GM12878 (cell line): ENCODE data around the gene SLIT1.

Source experiments
- CBX5 ChIP-seq: sonication (generic); IDR thresholded peaks from 2 replicates; pipeline ENCODE4 v1.6.1; 2016; ENCODE audit warnings: low read depth, moderate library complexity, mild to moderate bottlenecking, inconsistent platforms
- CEBPB ChIP-seq, 2 experiments: fragments of 150-350 bp in 1 of 2; IDR thresholded peaks; 2 replicates each; pipeline ENCODE4 v1.6.1; 2012 to 2014; ENCODE audit warnings: low read depth in 2 of 2, low read length in 2 of 2, borderline replicate concordance in 1 of 2, inconsistent platforms in 1 of 2
- CHD2 ChIP-seq: IDR thresholded peaks from 2 replicates; pipeline ENCODE4 v1.6.1; 2011; ENCODE audit warnings: low read depth, low read length, improper control_type of control experiment, borderline replicate concordance
- HDAC2 ChIP-seq: fragments of 200-600 bp; sonication (generic); IDR thresholded peaks from 2 replicates; pipeline ENCODE4 v1.6.1; 2017
- SMC3 ChIP-seq: IDR thresholded peaks from 2 replicates; pipeline ENCODE4 v1.6.1; 2011; ENCODE audit warnings: low read length, improper control_type of control experiment, borderline replicate concordance
- TF ChIP-seq, protein P1 (sequence below), 3 experiments: IDR thresholded peaks in 2 of 3; conservative IDR thresholded peaks in 1 of 3; 2 replicates each; pipeline ENCODE4 v1.5.1; 2011; ENCODE audit warnings: low read depth in 3 of 3, low read length in 3 of 3, mild to moderate bottlenecking in 3 of 3, control low read depth in 2 of 3, moderate library complexity in 2 of 3, inconsistent platforms in 1 of 3, mixed read lengths in 1 of 3; ENCODE audit not compliant: control insufficient read depth in 2 of 3, insufficient read depth in 1 of 3; ENCODE audit errors: extremely low read depth in 1 of 3

DNA sequence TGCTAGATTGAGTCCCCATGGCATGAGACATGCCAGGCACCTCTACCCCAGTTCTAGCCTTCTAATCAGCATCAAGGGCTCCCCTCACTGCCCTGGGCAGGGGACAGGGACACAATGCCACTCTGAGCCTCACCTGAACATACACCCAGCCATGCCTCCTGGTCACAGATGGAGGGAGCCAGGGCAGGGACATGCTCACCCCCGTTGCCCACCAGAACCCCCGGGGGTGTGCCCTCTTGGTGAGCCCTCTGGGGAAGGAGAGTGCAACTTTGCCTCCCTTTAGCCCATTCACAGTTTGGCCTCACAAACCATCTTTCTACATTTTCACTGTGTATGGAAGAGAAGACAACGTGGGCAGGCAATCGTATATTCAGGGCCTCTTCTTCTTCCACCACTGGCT, 186.4 kb downstream of the SLIT1 start:
- TF ChIP-seq SMC3 (no peak), CHD2 (no peak), CEBPB (IDR thresholded peaks at IDR 0.05; ENCODE audit: borderline replicate concordance in 1 of 2, low read depth in 2 of 2, low read length in 2 of 2) (no peak), HDAC2 (no peak), CBX5 (no peak)
- TF ChIP-seq, protein P1, sequence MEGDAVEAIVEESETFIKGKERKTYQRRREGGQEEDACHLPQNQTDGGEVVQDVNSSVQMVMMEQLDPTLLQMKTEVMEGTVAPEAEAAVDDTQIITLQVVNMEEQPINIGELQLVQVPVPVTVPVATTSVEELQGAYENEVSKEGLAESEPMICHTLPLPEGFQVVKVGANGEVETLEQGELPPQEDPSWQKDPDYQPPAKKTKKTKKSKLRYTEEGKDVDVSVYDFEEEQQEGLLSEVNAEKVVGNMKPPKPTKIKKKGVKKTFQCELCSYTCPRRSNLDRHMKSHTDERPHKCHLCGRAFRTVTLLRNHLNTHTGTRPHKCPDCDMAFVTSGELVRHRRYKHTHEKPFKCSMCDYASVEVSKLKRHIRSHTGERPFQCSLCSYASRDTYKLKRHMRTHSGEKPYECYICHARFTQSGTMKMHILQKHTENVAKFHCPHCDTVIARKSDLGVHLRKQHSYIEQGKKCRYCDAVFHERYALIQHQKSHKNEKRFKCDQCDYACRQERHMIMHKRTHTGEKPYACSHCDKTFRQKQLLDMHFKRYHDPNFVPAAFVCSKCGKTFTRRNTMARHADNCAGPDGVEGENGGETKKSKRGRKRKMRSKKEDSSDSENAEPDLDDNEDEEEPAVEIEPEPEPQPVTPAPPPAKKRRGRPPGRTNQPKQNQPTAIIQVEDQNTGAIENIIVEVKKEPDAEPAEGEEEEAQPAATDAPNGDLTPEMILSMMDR (IDR thresholded peaks at IDR 0.05 in 2 of 3, conservative IDR thresholded peaks at IDR 0.05 in 1 of 3; ENCODE audit: control insufficient read depth in 2 of 3, extremely low read depth in 1 of 3, insufficient read depth in 1 of 3, low read depth in 3 of 3, low read length in 3 of 3) = no peak
